HepG2 (cell line): Measurements from ENCODE around the gene KDM1B. TPM values are rescaled to one million over a fixed set of nuclear protein-coding genes. Genes with fewer than 3 reads are reported as not detected.
"Not testable (repeated sequence)": the region's sequence is repeated elsewhere in the genome, so short reads cannot be mapped to it uniquely, and the experiment has no call there.

ENCODE experiments used
- ATAC-seq: fragments of 200-7000 bp; cut with Tn5 transposase; 3 replicates; pipeline ENCODE4 v1.9.1; 2020; ENCODE audit warnings: mild to moderate bottlenecking, moderate library complexity
- BruUV-seq: library from RNA; stranded (reverse); fragments of 400-500 nt; replicated peaks from 2 replicates; lab custom pipeline; 2021; lab: Mats Ljungman, UMichigan
- CTCF ChIA-PET: fragments of 300-600 bp; formaldehyde crosslinking; extraction: SDS; loops from one replicate; lab custom pipeline; 2021; ENCODE audit warnings: low total read pairs, inconsistent platforms, low intra/inter-chr PET ratio; lab: Yijun Ruan, JAX
- POLR2A ChIA-PET: fragments of 350-600 bp; sonication (Branson Sonifier 250); formaldehyde crosslinking; loops from one replicate; lab custom pipeline; 2020; ENCODE audit warnings: antibody characterized with exemption, inconsistent platforms; lab: Yijun Ruan, JAX
- DNase-seq: peaks from one replicate; pipeline ENCODE4 v3.0.0-alpha.2; 2015; ENCODE audit warnings: low spot score
- FAIRE-seq: peaks from 3 replicates; lab custom pipeline; 2011; peaks lifted over from hg19 to GRCh38; lab: Jason Lieb, UNC
- H2AFZ ChIP-seq: one replicate; pipeline ENCODE4 v1.6.1; 2011; ENCODE audit warnings: low read length, inconsistent platforms
- H3K27ac ChIP-seq: fragments of 300-600 bp; 3 replicates; pipeline ENCODE4 v1.8.0; 2011; ENCODE audit warnings: mixed run types, mild to moderate bottlenecking, mixed read lengths, low read length, inconsistent platforms; ENCODE audit not compliant: insufficient read depth; ENCODE audit errors: extremely low read length
- H3K27me3 ChIP-seq, 2 experiments: fragments of 200-600 bp in 1 of 2; 2 replicates in 1 of 2; 3 replicates in 1 of 2; pipeline versions ENCODE4 v1.6.0 to v1.8.0; 2011; ENCODE audit warnings: low read length in 2 of 2, mild to moderate bottlenecking in 2 of 2, moderate library complexity in 2 of 2, inconsistent platforms in 1 of 2; ENCODE audit not compliant: insufficient read depth in 2 of 2, control insufficient read depth in 1 of 2
- H3K36me3 ChIP-seq, 2 experiments: fragments of 200-600 bp in 1 of 2; replicated peaks in 1 of 2; 2 replicates in 1 of 2; 3 replicates in 1 of 2; pipeline versions ENCODE4 v1.5.1 to v1.8.0; 2011; ENCODE audit warnings: low read length in 2 of 2, inconsistent platforms in 1 of 2; ENCODE audit not compliant: insufficient read depth in 2 of 2, control insufficient read depth in 1 of 2
- H3K4me1 ChIP-seq: 2 replicates; pipeline ENCODE4 v1.5.1; 2012; ENCODE audit warnings: low read length, inconsistent platforms; ENCODE audit not compliant: insufficient read depth
- H3K4me2 ChIP-seq: 2 replicates; pipeline ENCODE4 v1.6.0; 2011; ENCODE audit warnings: low read depth, low read length, inconsistent platforms
- H3K4me3 ChIP-seq, 3 experiments: fragments of 200-600 bp in 1 of 3; sonication (generic), shearing (Covaris generic) in 1 of 3; replicated peaks in 1 of 3; 2 replicates each; pipeline ENCODE4 v1.5.1; 2011 to 2016; ENCODE audit warnings: low read length in 3 of 3, inconsistent platforms in 2 of 3, low read depth in 2 of 3, mild to moderate bottlenecking in 2 of 3, control low read depth in 1 of 3, mixed read lengths in 1 of 3; ENCODE audit not compliant: insufficient read depth in 1 of 3
- H3K79me2 ChIP-seq: one replicate; pipeline ENCODE4 v1.6.1; 2011; ENCODE audit warnings: low read length, inconsistent platforms; ENCODE audit not compliant: insufficient read depth
- H3K9ac ChIP-seq: 2 replicates; pipeline ENCODE4 v1.6.0; 2011; ENCODE audit warnings: mild to moderate bottlenecking, low read depth, low read length, inconsistent platforms; ENCODE audit not compliant: insufficient read depth
- H3K9me3 ChIP-seq: 2 replicates; pipeline ENCODE4 v1.5.1; 2012; ENCODE audit warnings: mild to moderate bottlenecking, low read length
- H4K20me1 ChIP-seq: 2 replicates; pipeline ENCODE4 v1.6.0; 2011; ENCODE audit warnings: inconsistent platforms, mild to moderate bottlenecking, low read length, moderate library complexity; ENCODE audit not compliant: insufficient read depth
- HDAC2 ChIP-seq: sonication (generic); formaldehyde crosslinking; IDR thresholded peaks from 2 replicates; pipeline ENCODE4 v1.4.0; 2020; ENCODE audit warnings: missing genetic modification reagents
- SMAD9 ChIP-seq: sonication (generic); formaldehyde crosslinking; IDR thresholded peaks from 2 replicates; pipeline ENCODE4 v1.5.1; 2020; ENCODE audit warnings: mild to moderate bottlenecking, missing genetic modification reagents
- ZNF367 ChIP-seq: sonication (generic); formaldehyde crosslinking; IDR thresholded peaks from 2 replicates; pipeline ENCODE4 v1.4.0; 2020; ENCODE audit warnings: missing genetic modification reagents, borderline replicate concordance
- ZNF431 ChIP-seq: sonication (generic); formaldehyde crosslinking; IDR thresholded peaks from 2 replicates; pipeline ENCODE4 v1.9.0; 2022; ENCODE audit warnings: missing genetic modification reagents, low read depth, mild to moderate bottlenecking, borderline replicate concordance
- WGBS: methylation state at CpG from one replicate; pipeline ENCODE4 v1.1.6; 2017; ENCODE audit warnings: low lambda C conversion rate; 5-methylcytosine and 5-hydroxymethylcytosine counted together
- in situ Hi-C: cut with HindIII; loops from 2 replicates; pipeline ENCODE4 v1.10.0; 2017; ENCODE audit warnings: low pct_unique_long_range_greater_than_20kb; ENCODE audit not compliant: extremely low pct_ligation_motif_present
- intact Hi-C: fragments of 100-400 bp; cut with micrococcal nuclease; formaldehyde crosslinking; loops from one replicate; pipeline ENCODE4 v1.10.0; 2022; ENCODE audit not compliant: unreplicated experiment
- polyA plus RNA-seq, 8 experiments: library from polyadenylated mRNA; depleted of rRNA in 3 of 8; stranded (reverse) in 7 of 8; unstranded in 1 of 8; fragments of >200 nt; fragmentation: Illumina TruSeq in 4 of 8; extraction: Trizol in 4 of 8; gene quantifications; 2 replicates each; pipeline versions ENCODE4 v1.2.1 to v1.2.3, GENCODE V29; 2011 to 2016; ENCODE audit warnings: low read depth in 4 of 8, missing spikeins in 1 of 8, mixed read lengths in 1 of 8; ENCODE audit not compliant: insufficient read depth in 1 of 8
- total RNA-seq, 5 experiments: library from RNA; depleted of rRNA; stranded (reverse); fragments of >200 nt; fragmentation: Illumina TruSeq; extraction: Trizol; gene quantifications; 2 replicates each; pipeline ENCODE4 v1.2.3, GENCODE V29; 2016; ENCODE audit warnings: low read depth in 1 of 5
- TF ChIP-seq, protein P1 (sequence below): sonication (generic); formaldehyde crosslinking; IDR thresholded peaks from 2 replicates; pipeline ENCODE4 v1.8.1; 2022; ENCODE audit warnings: low read depth, mild to moderate bottlenecking, missing genetic modification reagents

Gene KDM1B
- total and polyA plus RNA-seq, 2 of the 13 experiments (the other 11 are each of a cell fraction or from before 2014, with no cell fraction given), result 9.8 to 13.2 TPM

DNA sequence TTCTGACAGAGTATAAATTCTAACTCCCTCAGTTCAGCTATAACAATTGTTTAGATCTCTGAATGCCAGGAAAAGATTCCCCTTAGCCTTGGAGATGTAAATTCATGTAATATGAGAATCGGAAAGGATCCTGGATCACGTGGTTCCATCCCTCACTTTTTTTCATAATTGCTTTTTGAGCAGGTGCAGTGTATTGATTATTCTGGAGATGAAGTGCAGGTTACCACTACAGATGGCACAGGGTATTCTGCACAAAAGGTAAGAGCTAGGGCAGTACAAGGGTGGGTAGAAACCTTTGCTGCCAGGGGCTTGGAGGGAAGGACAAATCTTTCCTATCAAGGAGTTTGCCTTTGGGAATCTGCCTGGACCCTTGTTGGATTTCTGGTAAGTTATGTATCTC is 52.7 kb downstream of the KDM1B start (continued):
- no peak for TF ChIP-seq HDAC2 (CRISPR knock-in tag)
- TF ChIP-seq, protein P1, sequence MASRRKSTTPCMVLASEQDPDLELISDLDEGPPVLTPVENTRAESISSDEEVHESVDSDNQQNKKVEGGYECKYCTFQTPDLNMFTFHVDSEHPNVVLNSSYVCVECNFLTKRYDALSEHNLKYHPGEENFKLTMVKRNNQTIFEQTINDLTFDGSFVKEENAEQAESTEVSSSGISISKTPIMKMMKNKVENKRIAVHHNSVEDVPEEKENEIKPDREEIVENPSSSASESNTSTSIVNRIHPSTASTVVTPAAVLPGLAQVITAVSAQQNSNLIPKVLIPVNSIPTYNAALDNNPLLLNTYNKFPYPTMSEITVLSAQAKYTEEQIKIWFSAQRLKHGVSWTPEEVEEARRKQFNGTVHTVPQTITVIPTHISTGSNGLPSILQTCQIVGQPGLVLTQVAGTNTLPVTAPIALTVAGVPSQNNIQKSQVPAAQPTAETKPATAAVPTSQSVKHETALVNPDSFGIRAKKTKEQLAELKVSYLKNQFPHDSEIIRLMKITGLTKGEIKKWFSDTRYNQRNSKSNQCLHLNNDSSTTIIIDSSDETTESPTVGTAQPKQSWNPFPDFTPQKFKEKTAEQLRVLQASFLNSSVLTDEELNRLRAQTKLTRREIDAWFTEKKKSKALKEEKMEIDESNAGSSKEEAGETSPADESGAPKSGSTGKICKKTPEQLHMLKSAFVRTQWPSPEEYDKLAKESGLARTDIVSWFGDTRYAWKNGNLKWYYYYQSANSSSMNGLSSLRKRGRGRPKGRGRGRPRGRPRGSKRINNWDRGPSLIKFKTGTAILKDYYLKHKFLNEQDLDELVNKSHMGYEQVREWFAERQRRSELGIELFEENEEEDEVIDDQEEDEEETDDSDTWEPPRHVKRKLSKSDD (CRISPR knock-in tag), result no peak
- TF ChIP-seq ZNF367 (CRISPR knock-in tag), result no peak
- no peak for TF ChIP-seq ZNF431
- no peak for TF ChIP-seq SMAD9 (CRISPR knock-in tag)

DNA sequence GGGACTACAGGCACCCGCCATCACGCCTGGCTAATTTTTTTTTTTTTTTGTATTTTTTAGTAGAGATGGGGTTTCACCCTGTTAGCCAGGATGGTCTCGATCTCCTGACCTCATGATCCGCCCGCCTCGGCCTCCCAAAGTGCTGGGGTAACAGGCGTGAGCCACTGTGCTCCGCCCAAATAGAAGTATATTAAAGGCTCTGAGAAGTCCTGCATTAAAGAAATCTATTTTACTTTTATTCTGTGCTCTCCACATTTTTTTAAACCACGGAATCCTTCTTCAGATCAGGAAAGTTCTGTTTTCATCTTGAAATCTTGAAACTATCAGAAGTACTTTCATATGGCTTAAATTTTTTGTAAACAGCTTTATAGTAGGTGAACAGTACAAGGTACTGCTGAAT is 53.6 kb downstream of the KDM1B start:
- H2AFZ ChIP-seq, in situ Hi-C loops, FAIRE-seq, DNase-seq, H3K79me2 ChIP-seq, H3K27me3 ChIP-seq, CTCF ChIA-PET, intact Hi-C loops, H3K27ac ChIP-seq, ATAC-seq, H3K4me3 ChIP-seq, BruUV-seq, H3K36me3 ChIP-seq, H3K9me3 ChIP-seq, H3K4me2 ChIP-seq, H3K9ac ChIP-seq, H4K20me1 ChIP-seq: not testable (repeated sequence)
- POLR2A ChIA-PET, result interaction anchor here (0.8 kb wide), 1 partner anchor 54 kb away, joined by 3 read pairs; the partner anchor contains the start of genes KDM1B and TPMT
- WGBS, result 97% methylated on average over 9 of the region's 9 CpGs
- peaks cover 17% of the 10 kb centered on the region for H3K4me1 ChIP-seq
